Measurements from ENCODE around the gene SEMG2.

SEMG2 gene

DNA sequence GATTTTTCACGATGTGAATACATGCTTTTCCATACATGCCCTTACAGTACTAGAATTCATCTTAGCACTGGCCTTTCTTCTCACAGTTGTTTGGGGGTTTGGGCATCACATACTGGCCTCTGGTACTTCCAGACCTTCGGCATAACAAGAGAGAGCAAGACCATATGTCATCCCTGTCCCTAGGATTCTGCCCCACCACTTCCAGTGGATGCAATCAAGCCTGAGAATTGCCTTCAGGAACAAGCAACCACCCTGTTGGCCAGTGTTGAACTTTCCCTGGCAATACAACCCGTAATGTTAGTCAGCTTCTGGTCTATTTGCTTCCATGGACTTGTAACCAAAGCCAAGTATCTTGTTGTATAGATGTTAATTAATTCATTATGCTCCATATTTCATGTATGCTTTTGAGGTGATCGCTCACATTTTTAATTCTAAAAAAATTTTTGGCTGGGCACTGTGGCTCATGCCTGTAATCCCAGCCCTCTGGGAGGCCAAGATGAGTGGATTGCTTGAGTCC lies 48.6 kb downstream of the SEMG2 start:
- Histone ChIP-seq H3K4me3 (ENCODE audit: low read depth in 1 of 5, low read length in 5 of 5) (no peak overlapping the region), H3K4me1 (ENCODE audit: control insufficient read depth in 5 of 5, insufficient read depth in 5 of 5, low read length in 5 of 5) (no peaks in the 10 kb centered on the region), H3K27ac (ENCODE audit: low read depth, low read length) (no peak overlapping the region), H3K9ac (ENCODE audit: low read length in 5 of 5) (no peak overlapping the region), H3K9me3 (ENCODE audit: control insufficient read depth in 5 of 5, low read length in 5 of 5) (no peaks in the 10 kb centered on the region), H3K27me3 (ENCODE audit: control insufficient read depth in 5 of 5, insufficient read depth in 4 of 5, low read length in 5 of 5) (peaks cover 0 to 5% (median 4%) of the 10 kb centered on the region in 5 donors), H3K36me3 (ENCODE audit: control insufficient read depth in 5 of 5, insufficient read depth in 5 of 5, low read length in 5 of 5) (no peaks in the 10 kb centered on the region)

All from subcutaneous abdominal adipose tissue (tissue), 5 donors.